Liver (tissue), 9 donors: ENCODE results near the gene FBXO10. TPM values are rescaled to one million over a fixed set of nuclear protein-coding genes. Genes with fewer than 3 reads are reported as not detected.
A peak's percentile ranks its signal among the peaks of the same experiment; 100 is the strongest.

ENCODE experiments used
- DNase-seq: peaks from one replicate; pipeline ENCODE4 v3.0.0-alpha.2; 2017; ENCODE audit warnings: low spot score
- H3K27ac ChIP-seq, 2 donors: one replicate each; pipeline ENCODE4 v1.7.0; 2013; ENCODE audit warnings: inconsistent platforms in 2 of 2, low read length in 2 of 2, control low read depth in 1 of 2, low read depth in 1 of 2, mild to moderate bottlenecking in 1 of 2
- H3K27me3 ChIP-seq, 4 donors: one replicate each; pipeline versions ENCODE4 v1.6.1 to v1.7.0; 2013; ENCODE audit warnings: low read length in 3 of 4, inconsistent platforms in 1 of 4, mild to moderate bottlenecking in 1 of 4, moderate library complexity in 1 of 4; ENCODE audit not compliant: control insufficient read depth in 4 of 4, insufficient read depth in 4 of 4
- H3K36me3 ChIP-seq, 4 donors: one replicate each; pipeline versions ENCODE4 v1.6.1 to v1.7.0; 2013; ENCODE audit warnings: low read length in 3 of 4, mild to moderate bottlenecking in 3 of 4, low read depth in 1 of 4, moderate library complexity in 1 of 4; ENCODE audit not compliant: control insufficient read depth in 4 of 4, insufficient read depth in 3 of 4
- H3K4me1 ChIP-seq, 4 donors: one replicate each; pipeline versions ENCODE4 v1.6.1 to v1.7.0; 2013; ENCODE audit warnings: low read length in 3 of 4, mild to moderate bottlenecking in 3 of 4, moderate library complexity in 1 of 4; ENCODE audit not compliant: control insufficient read depth in 4 of 4, insufficient read depth in 4 of 4
- H3K4me3 ChIP-seq, 3 donors: one replicate each; pipeline versions ENCODE4 v1.6.1 to v1.7.0; 2013; ENCODE audit warnings: low read length in 3 of 3, control low read depth in 1 of 3, low read depth in 1 of 3, mild to moderate bottlenecking in 1 of 3
- H3K9ac ChIP-seq, 2 donors: one replicate each; pipeline ENCODE4 v1.7.0; 2013; ENCODE audit warnings: low read length in 2 of 2, mild to moderate bottlenecking in 2 of 2, moderate library complexity in 2 of 2, control low read depth in 1 of 2, low read depth in 1 of 2
- H3K9me3 ChIP-seq, 4 donors: one replicate each; pipeline versions ENCODE4 v1.6.1 to v1.7.0; 2013; ENCODE audit warnings: low read length in 3 of 4; ENCODE audit not compliant: control insufficient read depth in 4 of 4
- ATF3 ChIP-seq: IDR thresholded peaks from 2 replicates; pipeline ENCODE4 v1.6.1; 2016; ENCODE audit warnings: antibody characterized with exemption
- CTCF ChIP-seq: fragments of 150-350 bp; IDR thresholded peaks from 2 replicates; pipeline ENCODE4 v1.5.1; 2017; ENCODE audit warnings: improper control_type of control experiment, low read depth, low read length; ENCODE audit not compliant: missing input control
- EGR1 ChIP-seq, 2 donors: IDR thresholded peaks; 2 replicates each; pipeline ENCODE4 v1.6.1; 2016 to 2018; ENCODE audit warnings: antibody characterized with exemption in 2 of 2, low read depth in 2 of 2
- FOXA1 ChIP-seq: IDR thresholded peaks from 2 replicates; pipeline ENCODE4 v1.6.1; 2016; ENCODE audit warnings: antibody characterized with exemption
- FOXA2 ChIP-seq: IDR thresholded peaks from 2 replicates; pipeline ENCODE4 v1.6.1; 2016; ENCODE audit warnings: antibody characterized with exemption
- GABPA ChIP-seq, 2 donors: IDR thresholded peaks in 1 of 2; conservative IDR thresholded peaks in 1 of 2; 2 replicates each; pipeline ENCODE4 v1.6.1; 2016; ENCODE audit warnings: antibody characterized with exemption in 2 of 2, mild to moderate bottlenecking in 1 of 2, moderate library complexity in 1 of 2
- HNF4A ChIP-seq, 2 donors: conservative IDR thresholded peaks; 2 replicates each; pipeline ENCODE4 v1.6.1; 2016; ENCODE audit warnings: antibody characterized with exemption in 2 of 2, mild to moderate bottlenecking in 2 of 2
- HNF4G ChIP-seq: IDR thresholded peaks from 2 replicates; pipeline ENCODE4 v1.6.1; 2016; ENCODE audit warnings: antibody characterized with exemption
- JUND ChIP-seq, 2 donors: IDR thresholded peaks; 2 replicates each; pipeline ENCODE4 v1.6.1; 2016; ENCODE audit warnings: antibody characterized with exemption in 2 of 2
- MAX ChIP-seq: IDR thresholded peaks from 2 replicates; pipeline ENCODE4 v1.6.1; 2016; ENCODE audit warnings: antibody characterized with exemption
- NR2F2 ChIP-seq: IDR thresholded peaks from 2 replicates; pipeline ENCODE4 v1.6.1; 2016; ENCODE audit warnings: antibody characterized with exemption
- RAD21 ChIP-seq, 2 donors: IDR thresholded peaks; 2 replicates each; pipeline ENCODE4 v1.6.1; 2016; ENCODE audit warnings: antibody characterized with exemption in 2 of 2, mild to moderate bottlenecking in 2 of 2
- REST ChIP-seq: IDR thresholded peaks from 2 replicates; pipeline ENCODE4 v1.6.1; 2016; ENCODE audit warnings: antibody characterized with exemption, mild to moderate bottlenecking
- RXRA ChIP-seq, 2 donors: IDR thresholded peaks; 2 replicates each; pipeline ENCODE4 v1.6.1; 2017 to 2018; ENCODE audit warnings: antibody characterized with exemption in 2 of 2, mild to moderate bottlenecking in 1 of 2
- SP1 ChIP-seq: IDR thresholded peaks from 2 replicates; pipeline ENCODE4 v1.6.1; 2018; ENCODE audit warnings: antibody characterized with exemption, mild to moderate bottlenecking
- TAF1 ChIP-seq: conservative IDR thresholded peaks from 2 replicates; pipeline ENCODE4 v1.6.1; 2016; ENCODE audit warnings: antibody characterized with exemption, mild to moderate bottlenecking
- YY1 ChIP-seq: IDR thresholded peaks from 2 replicates; pipeline ENCODE4 v1.6.1; 2016; ENCODE audit warnings: antibody characterized with exemption, mild to moderate bottlenecking
- ZBTB33 ChIP-seq: IDR thresholded peaks from 2 replicates; pipeline ENCODE4 v1.6.1; 2016; ENCODE audit warnings: antibody characterized with exemption
- WGBS: extraction: QIAGEN DNeasy Blood & Tissue Kit; methylation state at CpG from one replicate; pipeline ENCODE4 v1.1.7; 2013; 5-methylcytosine and 5-hydroxymethylcytosine counted together
- polyA plus RNA-seq, 2 donors: library from polyadenylated mRNA; stranded (reverse) in 1 of 2; unstranded in 1 of 2; fragments of 200-250 nt in 1 of 2; fragments of >200 nt in 1 of 2; fragmentation: Nextera tagmentation in 1 of 2; extraction: Ambion mirVana in 1 of 2; gene quantifications; one replicate each; pipeline versions ENCODE4 v1.2.1 to v1.2.3, GENCODE V29; 2013 to 2015
- total RNA-seq, 2 donors: library from RNA; depleted of rRNA; stranded (reverse); fragments of >200 nt; gene quantifications; one replicate each; pipeline ENCODE4 v1.2.3, GENCODE V29; 2014
- donor health status: healthy.
- donor health status: healthy.
- donor health status: healthy.
- donor health status: healthy.
- donor health status: healthy.

FBXO10 gene
- total and polyA plus RNA-seq, 4 donors, result 1.3 to 5.5 (median 4.1) TPM

GRCh38 chr9:37486616-37487548 is 89.3 kb downstream of the FBXO10 start:
- Histone ChIP-seq H3K27ac (peak overlapping the region; percentile 58 to 90), H3K4me1 (peaks cover 14 to 32% (median 23%) of the 10 kb centered on the region in 4 donors), H3K4me3 (peak overlapping the region; percentile 85 to 99 (median 91)), H3K9me3 (no peaks in the 10 kb centered on the region), H3K36me3 (peaks cover 2 to 23% (median 15%) of the 10 kb centered on the region in 4 donors), H3K9ac (peak overlapping the region; percentile 79 to 80), H3K27me3 (no peaks in the 10 kb centered on the region)
- 13% methylated on average over 7 of the region's 7 CpGs for WGBS
- TF ChIP-seq FOXA2, result peak; percentile 56
- TF ChIP-seq EGR1 (IDR thresholded peaks at IDR 0.05; ENCODE audit: low read depth in 2 of 2), result peak in 1 of 2 donors; percentile 39
- peak; percentile 72 for TF ChIP-seq YY1
- TF ChIP-seq JUND (IDR thresholded peaks at IDR 0.05), result peak in 1 of 2 donors; percentile 77
- peak; percentile 38 for TF ChIP-seq ZBTB33
- peak; percentile 54 to 63 for TF ChIP-seq RAD21 (IDR thresholded peaks at IDR 0.05)
- no peak for TF ChIP-seq NR2F2
- peak; percentile 80 for TF ChIP-seq SP1
- peak; percentile 54 for TF ChIP-seq ATF3
- no peak for TF ChIP-seq TAF1
- peak; percentile 85 to 91 for TF ChIP-seq HNF4A (conservative IDR thresholded peaks at IDR 0.05)
- peak; percentile 95 to 98 for TF ChIP-seq RXRA (IDR thresholded peaks at IDR 0.05)
- TF ChIP-seq REST, result no peak
- TF ChIP-seq HNF4G, result peak; percentile 41
- peak in 1 of 2 donors; percentile 63 for TF ChIP-seq GABPA (IDR thresholded peaks at IDR 0.05 in 1 of 2, conservative IDR thresholded peaks at IDR 0.05 in 1 of 2)
- no peak for TF ChIP-seq CTCF
- peak; percentile 68 for TF ChIP-seq MAX
- no peak for TF ChIP-seq FOXA1
- no peak for DNase-seq
